NCI-H524 (cell line): ENCODE results near the gene RBL2.
A peak's percentile ranks its signal among the peaks of the same experiment; 100 is the strongest.
"Not testable (repeated sequence)": the region's sequence is repeated elsewhere in the genome, so short reads cannot be mapped to it uniquely, and the experiment has no call there.

ENCODE experiments used
- DNase-seq, 2 experiments: peaks; one replicate each; lab custom pipeline; 2025; lab: John Stamatoyannopoulos, UW

Gene RBL2

DNA sequence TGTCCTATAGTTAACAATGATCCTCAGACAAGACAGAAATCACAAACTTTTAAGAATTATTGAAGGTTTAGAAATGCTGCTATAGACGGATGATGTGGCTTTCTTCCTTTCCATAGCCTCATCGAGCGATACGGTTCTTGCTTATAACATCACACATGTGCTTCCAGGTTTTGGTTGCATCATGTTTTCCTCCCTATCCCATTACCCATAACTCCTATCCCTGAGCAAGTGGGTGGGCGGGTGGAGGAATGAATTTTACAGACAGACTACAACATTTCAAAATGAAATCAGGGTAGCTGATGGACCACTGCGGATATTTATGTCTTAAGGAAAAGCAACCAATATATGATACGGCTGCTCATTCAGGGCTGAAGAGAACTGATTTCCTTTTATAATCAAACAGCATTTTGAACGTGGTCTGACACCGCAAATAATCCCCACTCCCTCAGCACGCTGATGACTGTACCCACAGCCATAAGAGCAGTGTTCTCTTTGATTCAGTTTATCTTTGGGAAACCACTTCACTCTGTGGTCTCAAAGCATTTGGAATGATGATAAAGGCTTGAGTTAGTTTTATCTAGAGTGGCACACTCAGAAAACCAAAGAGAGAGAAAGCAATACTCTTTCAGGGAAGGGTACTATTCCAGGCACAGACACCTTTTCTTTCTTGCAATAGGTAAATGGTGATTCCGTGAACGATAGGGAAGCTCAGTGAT is 73.4 kb downstream of the RBL2 start:
- DNase-seq: no peak

DNA sequence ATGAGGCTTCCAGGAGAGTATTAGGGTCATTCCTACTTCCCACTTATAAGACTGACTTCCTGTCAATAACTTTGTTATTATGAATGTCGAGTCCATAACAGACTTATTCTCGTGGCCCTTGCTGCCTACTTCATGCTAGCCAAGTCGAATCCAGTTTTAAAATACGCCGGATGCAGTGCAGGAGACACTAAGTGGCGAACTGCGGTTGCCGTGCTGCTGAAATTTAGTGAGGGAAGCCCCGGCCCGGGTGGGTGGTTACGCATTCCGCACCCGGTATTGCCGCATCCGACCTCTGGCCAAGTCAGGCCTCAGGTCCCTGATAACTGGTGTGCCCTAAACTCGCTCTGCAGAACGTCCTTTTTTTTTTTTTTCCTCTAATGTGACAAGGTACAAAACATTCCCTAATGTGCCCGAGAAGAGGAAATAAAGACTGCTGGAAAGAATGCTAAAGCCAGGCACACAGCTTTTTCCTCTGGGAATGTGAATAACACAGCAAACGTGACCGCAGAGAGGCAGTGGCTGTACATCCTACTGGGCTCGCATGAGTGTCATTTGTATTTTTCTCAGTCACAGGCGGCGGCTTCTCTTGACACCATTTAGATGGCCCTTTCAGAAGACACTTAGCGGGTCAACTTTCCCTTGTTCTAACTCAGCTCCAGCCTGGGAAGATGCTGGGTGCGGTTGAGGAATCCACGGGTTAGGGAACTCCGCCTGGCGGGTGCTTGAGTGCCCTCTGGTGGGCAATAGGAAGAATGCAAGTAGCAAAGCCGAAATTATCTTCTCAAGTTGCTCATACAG is 75.8 kb downstream of the RBL2 start:
- peak; percentile 29 to 65 for DNase-seq

DNA sequence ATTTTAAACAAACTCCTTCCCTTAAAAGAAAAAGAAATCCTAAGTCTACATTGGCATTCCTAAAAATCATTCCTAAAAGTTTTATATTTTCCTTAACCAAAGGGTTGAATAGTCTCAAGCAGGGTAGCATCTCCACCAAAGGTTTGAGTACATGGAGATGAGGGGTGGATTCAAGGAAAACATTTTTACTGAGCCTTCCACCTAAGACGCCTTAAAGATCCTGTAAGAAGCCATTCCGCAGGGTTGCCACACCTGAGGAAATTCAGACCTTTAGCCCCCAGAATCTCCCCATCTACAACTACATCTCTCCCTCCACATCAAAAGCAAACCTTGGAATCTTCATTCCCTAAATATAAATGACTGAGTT is 76.4 kb downstream of the RBL2 start:
- DNase-seq: no peak

GRCh38 chr16:53511084-53511402 is 76.8 kb downstream of the RBL2 start:
- no peak for DNase-seq

DNA sequence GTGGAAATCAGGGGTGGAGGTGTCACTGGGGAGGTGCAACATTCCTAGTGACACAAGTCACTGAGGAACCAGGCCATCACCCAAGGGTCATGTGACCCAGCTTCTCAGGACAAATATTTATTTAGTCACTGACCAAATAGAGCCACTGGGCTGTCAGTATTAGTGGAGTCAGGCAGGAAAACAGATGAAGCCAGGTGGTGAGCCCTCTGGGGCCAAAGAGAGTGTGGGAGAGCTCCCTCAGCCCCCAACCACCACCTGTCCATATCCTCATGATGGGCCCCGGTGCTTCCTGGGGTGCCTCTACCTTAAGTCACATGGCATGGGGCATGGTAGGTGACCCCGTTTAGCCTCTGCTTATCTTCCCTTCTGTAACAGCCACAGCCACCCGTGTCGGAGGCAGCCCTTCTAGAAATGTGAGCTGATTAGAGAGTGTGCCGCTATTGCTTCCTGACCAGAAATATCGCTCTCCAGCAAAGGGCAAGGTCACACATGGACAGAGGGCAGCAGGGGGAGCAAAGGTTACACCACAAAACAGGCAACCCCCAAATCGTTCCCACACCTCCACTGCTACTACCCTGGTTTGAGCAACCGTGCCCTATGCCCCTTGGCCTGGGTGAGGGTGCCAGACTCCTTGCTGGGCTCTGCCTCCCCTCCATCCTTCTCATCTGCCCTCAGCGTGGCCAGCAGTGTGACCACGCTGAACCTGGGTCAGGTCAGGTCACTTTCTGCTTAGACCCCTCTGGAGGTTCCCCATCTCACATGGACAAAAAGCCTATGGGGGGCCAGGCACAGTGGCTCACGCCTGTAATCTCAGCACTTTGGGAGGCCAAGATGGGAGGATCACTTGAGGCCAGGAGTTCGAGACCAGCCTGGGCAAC is 77.4 kb downstream of the RBL2 start:
- peak in 1 of 2 experiments; percentile 41 for DNase-seq

GRCh38 chr16:53512795-53513194 is 78.5 kb downstream of the RBL2 start:
- DNase-seq: not testable (repeated sequence)

GRCh38 chr16:53515259-53515658 is 81.0 kb downstream of the RBL2 start:
- DNase-seq: no peak

DNA sequence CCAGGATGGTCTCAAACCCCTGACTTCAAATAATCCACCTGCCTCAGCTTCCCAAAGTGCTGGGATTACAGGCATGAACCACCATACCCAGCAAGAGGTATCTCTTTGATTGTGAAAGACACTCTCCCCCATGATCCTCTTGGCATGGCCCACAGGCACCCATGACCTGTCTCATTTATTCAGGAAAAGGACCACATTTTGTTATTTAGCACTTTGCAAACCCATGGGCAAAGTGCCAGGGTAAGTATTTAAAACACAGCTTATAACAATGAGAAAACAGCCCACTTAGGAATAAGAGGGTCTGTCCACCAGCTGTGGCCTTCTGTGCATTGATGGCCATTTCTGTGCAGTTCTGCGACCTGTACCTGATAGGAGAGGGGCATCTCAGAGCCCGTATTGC is 81.5 kb downstream of the RBL2 start:
- DNase-seq: peak; percentile 19 to 55

DNA sequence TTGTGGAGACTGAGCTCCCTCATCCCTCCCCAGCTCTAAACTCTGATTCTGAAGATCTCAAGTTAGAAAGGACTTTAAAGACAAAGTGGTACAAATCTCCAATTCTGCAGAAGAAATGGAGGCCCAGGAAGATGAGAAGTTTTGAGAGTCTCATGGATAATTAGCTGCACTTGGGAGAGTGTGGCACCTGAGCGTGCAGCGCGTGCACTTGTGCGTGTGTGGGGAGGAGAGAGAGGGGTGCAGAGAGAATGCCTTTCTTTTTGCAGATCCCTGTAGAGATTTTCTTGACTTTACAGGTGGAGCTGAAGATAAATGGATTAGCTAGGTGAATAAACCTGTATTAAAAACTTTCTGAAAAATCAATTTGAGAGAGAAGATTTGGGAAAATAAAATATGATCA is 83.6 kb downstream of the RBL2 start:
- no peak for DNase-seq

DNA sequence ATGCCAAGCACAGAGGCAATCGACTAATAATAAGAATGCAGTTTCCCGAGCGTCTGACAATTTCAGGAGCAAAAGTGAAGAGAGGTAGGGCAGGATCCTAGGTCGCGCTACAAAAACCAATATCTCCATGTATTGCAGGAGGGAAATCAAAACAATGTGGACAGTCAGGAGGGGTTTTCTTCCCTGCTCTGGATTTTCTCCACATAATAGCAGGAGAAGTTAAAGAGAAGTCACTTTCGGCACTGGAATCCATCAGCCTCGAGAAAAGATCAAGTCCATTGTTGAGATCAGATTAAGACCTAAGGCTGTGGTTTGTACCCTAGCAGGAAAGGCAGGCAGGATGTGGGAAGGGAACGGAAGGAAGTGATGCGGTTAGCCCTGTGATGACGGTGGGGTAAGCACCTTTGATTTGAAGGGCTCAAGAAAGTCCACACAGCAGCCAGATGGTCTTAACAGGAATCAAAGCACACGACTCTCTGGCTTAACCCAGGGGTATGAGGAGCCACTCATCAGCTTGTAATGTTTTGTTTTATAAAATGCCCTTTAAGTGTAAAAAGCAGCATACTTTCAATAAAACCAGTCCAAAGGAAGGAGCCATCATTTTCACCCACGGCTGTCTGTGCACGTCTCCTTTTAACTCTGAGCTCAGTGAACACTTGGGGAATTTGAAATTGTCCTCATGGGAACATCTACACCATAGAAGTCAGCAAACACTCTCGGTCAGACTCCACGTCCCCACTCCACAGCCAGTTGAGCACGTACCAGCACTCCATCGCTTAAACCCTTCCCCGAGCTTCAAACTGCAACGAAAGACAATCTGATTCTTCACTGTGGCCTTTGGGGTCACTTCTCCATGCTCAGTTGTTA is 84.5 kb downstream of the RBL2 start:
- peak in 1 of 2 experiments; percentile 22 for DNase-seq

- DNase-seq: no peak
Observed at GRCh38 chr16:53519417-53520091, 85.3 kb downstream of the RBL2 start.

- DNase-seq: no peak
Observed at GRCh38 chr16:53523126-53523804, 89.0 kb downstream of the RBL2 start.

DNA sequence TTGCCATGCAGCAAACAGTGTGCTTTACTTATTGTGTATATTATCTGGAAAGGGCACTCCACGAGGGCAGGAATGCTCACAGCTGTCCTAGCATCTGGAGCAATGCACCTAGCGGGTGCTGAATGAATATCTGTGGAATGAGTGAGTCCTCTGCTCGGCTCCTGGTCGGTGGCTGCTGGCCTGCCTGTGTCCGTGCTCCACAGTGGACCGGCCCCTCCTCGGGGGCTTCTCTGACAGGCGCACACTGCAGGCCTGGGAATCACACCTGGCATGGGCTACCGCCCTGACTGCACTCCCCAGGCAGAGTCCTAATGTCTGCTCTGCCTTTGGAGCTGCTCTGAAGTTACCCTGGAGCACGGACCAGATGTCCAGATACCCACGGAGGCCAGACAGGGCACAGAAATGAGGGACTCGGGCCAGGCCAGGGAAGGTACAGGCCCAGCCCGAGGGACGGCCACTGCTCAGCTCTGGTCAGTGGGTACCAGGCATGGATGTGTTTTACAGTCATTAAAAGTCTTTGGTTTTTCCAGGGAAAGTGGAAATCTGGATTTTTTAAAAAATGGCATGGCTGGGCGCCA is 89.8 kb downstream of the RBL2 start:
- DNase-seq: no peak

DNA sequence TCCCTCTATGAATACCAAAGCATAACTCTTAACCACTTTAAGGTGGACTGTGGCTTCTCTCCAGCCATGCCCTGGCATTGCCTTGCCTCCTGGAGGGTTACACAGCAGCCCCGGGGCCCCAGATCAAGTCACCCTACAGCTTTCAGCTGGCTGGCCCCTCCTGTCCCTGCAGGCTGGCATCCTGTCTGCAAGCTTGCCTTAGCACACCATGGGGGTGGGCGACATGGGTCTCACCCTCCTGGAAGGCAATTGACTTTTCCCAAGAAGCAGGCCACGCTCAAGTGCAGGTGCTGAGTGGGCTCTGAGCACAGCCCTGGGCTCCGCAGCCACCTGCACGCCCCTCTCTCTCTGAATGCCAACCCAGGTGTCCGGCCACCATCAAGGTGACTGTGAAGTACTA is 94.5 kb downstream of the RBL2 start:
- DNase-seq: no peak

DNA sequence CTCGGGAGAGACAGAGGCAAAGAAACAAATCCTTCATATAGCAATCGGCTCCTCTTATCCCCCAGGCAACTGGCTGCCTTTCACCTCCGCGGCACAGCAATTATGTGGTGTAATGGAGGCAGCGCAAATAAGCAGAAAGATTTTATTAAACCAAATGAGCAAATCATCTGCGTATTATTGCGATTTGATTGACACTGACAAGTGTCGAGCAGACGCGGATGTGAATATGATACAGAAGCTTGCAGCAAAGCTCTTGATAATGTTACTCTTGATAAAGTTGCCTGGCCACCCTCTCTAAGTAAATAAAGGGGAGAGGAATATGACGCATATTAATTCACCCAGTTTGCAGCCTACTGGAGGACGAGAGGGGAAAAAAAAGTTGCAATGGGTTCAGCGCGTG is 95.2 kb downstream of the RBL2 start:
- peak; percentile 70 to 89 for DNase-seq

GRCh38 chr16:53530046-53530445 is 95.8 kb downstream of the RBL2 start:
- DNase-seq: peak; percentile 74 to 90

- no peak for DNase-seq
Observed at GRCh38 chr16:53530741-53531140, 96.5 kb downstream of the RBL2 start.

DNA sequence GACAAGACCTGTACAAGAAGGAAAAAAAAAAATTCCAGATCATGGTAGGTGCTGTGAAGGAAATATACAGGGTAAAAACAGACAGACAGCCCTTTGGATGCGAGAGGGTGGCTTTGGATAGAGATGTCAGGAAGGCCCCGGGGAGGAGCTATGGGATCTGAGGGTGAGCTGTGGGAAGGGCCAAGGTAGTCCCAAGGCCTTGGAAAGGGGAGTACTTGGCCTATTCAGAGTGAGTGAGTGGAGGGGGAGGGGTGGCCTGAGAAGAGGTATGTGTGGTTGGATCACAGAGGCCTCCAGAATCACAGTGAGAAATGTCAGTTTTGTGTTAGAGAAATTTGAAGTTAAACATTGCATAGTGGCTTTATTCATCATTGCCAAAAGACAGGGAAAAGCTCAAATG is 99.9 kb downstream of the RBL2 start:
- DNase-seq: no peak

GRCh38 chr16:53537626-53538025 is 103.4 kb downstream of the RBL2 start:
- DNase-seq: no peak

- DNase-seq: not testable (repeated sequence)
Observed at GRCh38 chr16:53539346-53539745, 105.1 kb downstream of the RBL2 start.
